Measurements from ENCODE around the gene CDHR1. TPM values are rescaled to one million over a fixed set of nuclear protein-coding genes. Genes with fewer than 3 reads are reported as not detected.

CDHR1 gene
- polyA plus RNA-seq, 1 donor from 2014 or later = 1.9 TPM

DNA sequence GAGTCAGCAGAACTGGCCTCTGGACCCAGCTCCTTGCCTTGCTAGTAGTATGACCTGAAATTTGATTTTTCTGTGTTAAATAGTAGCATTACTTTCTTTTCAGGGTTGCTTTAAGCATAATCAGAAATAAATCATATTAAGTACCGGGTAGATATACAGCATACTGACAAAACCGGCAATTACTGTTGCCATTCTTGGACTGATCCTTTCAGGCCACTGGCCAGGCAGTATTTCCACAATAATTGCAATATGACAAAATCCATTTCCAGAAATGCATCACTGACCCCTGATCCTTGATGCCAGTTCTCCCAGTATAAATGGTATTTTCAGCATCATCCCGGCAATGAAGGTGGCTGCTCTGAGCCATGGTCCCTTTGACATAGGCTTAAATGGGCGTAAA, 40.1 kb downstream of the CDHR1 start:
- H3K79me2 ChIP-seq (replicated peaks; ENCODE audit: insufficient read depth, low read length) = no peaks in the 10 kb centered on the region
- H3K9ac ChIP-seq (ENCODE audit: low read length) = no peak overlapping the region
- H3K9me2 ChIP-seq (ENCODE audit: insufficient read depth, low read length) = no peaks in the 10 kb centered on the region
- no peak overlapping the region for H3K27ac ChIP-seq (ENCODE audit: low read length)
- H3K27me3 ChIP-seq (ENCODE audit: insufficient read depth, low read depth, low read length) = no peaks in the 10 kb centered on the region
- H3F3A ChIP-seq (ENCODE audit: insufficient read depth, low read length, poor library complexity, severe bottlenecking) = no peaks in the 10 kb centered on the region
- H2AFZ ChIP-seq (ENCODE audit: low read depth, low read length) = no peak overlapping the region
- TF ChIP-seq SMC3 (conservative IDR thresholded peaks at IDR 0.05; ENCODE audit: poor library complexity) = no peak
- no peak for TF ChIP-seq EZH2 (IDR thresholded peaks at IDR 0.05; ENCODE audit: borderline replicate concordance, insufficient read depth, low read length, poor library complexity, severe bottlenecking)
- no peak for TF ChIP-seq RAD21 (conservative IDR thresholded peaks at IDR 0.05)
- no peak for TF ChIP-seq EP300 (conservative IDR thresholded peaks at IDR 0.05; ENCODE audit: poor library complexity, severe bottlenecking)
- TF ChIP-seq MXI1 (conservative IDR thresholded peaks at IDR 0.05; ENCODE audit: poor library complexity, severe bottlenecking) = no peak
- TF ChIP-seq, protein P1, sequence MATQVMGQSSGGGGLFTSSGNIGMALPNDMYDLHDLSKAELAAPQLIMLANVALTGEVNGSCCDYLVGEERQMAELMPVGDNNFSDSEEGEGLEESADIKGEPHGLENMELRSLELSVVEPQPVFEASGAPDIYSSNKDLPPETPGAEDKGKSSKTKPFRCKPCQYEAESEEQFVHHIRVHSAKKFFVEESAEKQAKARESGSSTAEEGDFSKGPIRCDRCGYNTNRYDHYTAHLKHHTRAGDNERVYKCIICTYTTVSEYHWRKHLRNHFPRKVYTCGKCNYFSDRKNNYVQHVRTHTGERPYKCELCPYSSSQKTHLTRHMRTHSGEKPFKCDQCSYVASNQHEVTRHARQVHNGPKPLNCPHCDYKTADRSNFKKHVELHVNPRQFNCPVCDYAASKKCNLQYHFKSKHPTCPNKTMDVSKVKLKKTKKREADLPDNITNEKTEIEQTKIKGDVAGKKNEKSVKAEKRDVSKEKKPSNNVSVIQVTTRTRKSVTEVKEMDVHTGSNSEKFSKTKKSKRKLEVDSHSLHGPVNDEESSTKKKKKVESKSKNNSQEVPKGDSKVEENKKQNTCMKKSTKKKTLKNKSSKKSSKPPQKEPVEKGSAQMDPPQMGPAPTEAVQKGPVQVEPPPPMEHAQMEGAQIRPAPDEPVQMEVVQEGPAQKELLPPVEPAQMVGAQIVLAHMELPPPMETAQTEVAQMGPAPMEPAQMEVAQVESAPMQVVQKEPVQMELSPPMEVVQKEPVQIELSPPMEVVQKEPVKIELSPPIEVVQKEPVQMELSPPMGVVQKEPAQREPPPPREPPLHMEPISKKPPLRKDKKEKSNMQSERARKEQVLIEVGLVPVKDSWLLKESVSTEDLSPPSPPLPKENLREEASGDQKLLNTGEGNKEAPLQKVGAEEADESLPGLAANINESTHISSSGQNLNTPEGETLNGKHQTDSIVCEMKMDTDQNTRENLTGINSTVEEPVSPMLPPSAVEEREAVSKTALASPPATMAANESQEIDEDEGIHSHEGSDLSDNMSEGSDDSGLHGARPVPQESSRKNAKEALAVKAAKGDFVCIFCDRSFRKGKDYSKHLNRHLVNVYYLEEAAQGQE (IDR thresholded peaks at IDR 0.05; ENCODE audit: borderline replicate concordance) = no peak
- TF ChIP-seq POLR2AphosphoS5 (IDR thresholded peaks at IDR 0.05) = no peak
- TF ChIP-seq, protein P2, sequence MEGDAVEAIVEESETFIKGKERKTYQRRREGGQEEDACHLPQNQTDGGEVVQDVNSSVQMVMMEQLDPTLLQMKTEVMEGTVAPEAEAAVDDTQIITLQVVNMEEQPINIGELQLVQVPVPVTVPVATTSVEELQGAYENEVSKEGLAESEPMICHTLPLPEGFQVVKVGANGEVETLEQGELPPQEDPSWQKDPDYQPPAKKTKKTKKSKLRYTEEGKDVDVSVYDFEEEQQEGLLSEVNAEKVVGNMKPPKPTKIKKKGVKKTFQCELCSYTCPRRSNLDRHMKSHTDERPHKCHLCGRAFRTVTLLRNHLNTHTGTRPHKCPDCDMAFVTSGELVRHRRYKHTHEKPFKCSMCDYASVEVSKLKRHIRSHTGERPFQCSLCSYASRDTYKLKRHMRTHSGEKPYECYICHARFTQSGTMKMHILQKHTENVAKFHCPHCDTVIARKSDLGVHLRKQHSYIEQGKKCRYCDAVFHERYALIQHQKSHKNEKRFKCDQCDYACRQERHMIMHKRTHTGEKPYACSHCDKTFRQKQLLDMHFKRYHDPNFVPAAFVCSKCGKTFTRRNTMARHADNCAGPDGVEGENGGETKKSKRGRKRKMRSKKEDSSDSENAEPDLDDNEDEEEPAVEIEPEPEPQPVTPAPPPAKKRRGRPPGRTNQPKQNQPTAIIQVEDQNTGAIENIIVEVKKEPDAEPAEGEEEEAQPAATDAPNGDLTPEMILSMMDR (IDR thresholded peaks at IDR 0.05; ENCODE audit: poor library complexity, severe bottlenecking) = no peak
- no peak for TF ChIP-seq TAF1 (IDR thresholded peaks at IDR 0.05; ENCODE audit: low read depth)
- no peak overlapping the region for H3K4me3 ChIP-seq (ENCODE audit: low read length)
- no peaks in the 10 kb centered on the region for H3K36me3 ChIP-seq (ENCODE audit: insufficient read depth, low read length)
- H4K20me1 ChIP-seq (ENCODE audit: insufficient read depth) = no peaks in the 10 kb centered on the region
- no peak overlapping the region for H3K4me2 ChIP-seq (ENCODE audit: low read length)
- no peaks in the 10 kb centered on the region for H3K9me3 ChIP-seq (ENCODE audit: low read length)

DNA sequence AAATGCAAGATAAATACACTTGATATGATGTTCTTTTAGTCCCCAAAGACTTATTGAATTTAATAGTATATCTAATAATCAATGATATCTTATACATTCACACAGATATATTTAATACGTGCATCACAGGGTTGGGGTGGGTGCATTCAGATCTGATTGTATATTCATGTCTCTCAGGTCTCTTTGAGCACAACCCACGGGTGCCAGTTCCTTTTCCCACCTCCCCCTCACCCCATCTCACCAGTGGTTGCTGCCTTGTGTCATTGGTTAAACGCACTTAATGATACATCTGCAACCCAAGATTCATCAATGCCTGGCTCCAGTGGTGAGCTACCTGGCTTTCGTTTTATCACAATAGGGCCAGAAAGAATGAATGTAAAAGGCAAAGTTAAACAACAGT, 40.8 kb downstream of the CDHR1 start:
- H3K4me3 ChIP-seq (ENCODE audit: low read length) = no peak overlapping the region
- no peaks in the 10 kb centered on the region for H3K9me2 ChIP-seq (ENCODE audit: insufficient read depth, low read length)
- H3K27ac ChIP-seq (ENCODE audit: low read length) = no peak overlapping the region
- H3K9me3 ChIP-seq (ENCODE audit: low read length) = no peaks in the 10 kb centered on the region
- no peak overlapping the region for H3K9ac ChIP-seq (ENCODE audit: low read length)
- no peaks in the 10 kb centered on the region for H3K79me2 ChIP-seq (replicated peaks; ENCODE audit: insufficient read depth, low read length)
- TF ChIP-seq MXI1 (conservative IDR thresholded peaks at IDR 0.05; ENCODE audit: poor library complexity, severe bottlenecking) (no peak), RAD21 (conservative IDR thresholded peaks at IDR 0.05) (no peak), EZH2 (IDR thresholded peaks at IDR 0.05; ENCODE audit: borderline replicate concordance, insufficient read depth, low read length, poor library complexity, severe bottlenecking) (no peak), SMC3 (conservative IDR thresholded peaks at IDR 0.05; ENCODE audit: poor library complexity) (no peak), EP300 (conservative IDR thresholded peaks at IDR 0.05; ENCODE audit: poor library complexity, severe bottlenecking) (no peak)
- TF ChIP-seq, protein P1 (IDR thresholded peaks at IDR 0.05; ENCODE audit: borderline replicate concordance) = no peak
- TF ChIP-seq, protein P2 (IDR thresholded peaks at IDR 0.05; ENCODE audit: poor library complexity, severe bottlenecking) = no peak
- H3F3A ChIP-seq (ENCODE audit: insufficient read depth, low read length, poor library complexity, severe bottlenecking) = no peaks in the 10 kb centered on the region
- no peaks in the 10 kb centered on the region for H3K27me3 ChIP-seq (ENCODE audit: insufficient read depth, low read depth, low read length)
- H3K36me3 ChIP-seq (ENCODE audit: insufficient read depth, low read length) = no peaks in the 10 kb centered on the region
- no peaks in the 10 kb centered on the region for H4K20me1 ChIP-seq (ENCODE audit: insufficient read depth)
- H2AFZ ChIP-seq (ENCODE audit: low read depth, low read length) = no peak overlapping the region
- H3K4me2 ChIP-seq (ENCODE audit: low read length) = no peak overlapping the region
